WERI-Rb-1 (cell line): ENCODE data around the gene ALG11.
"Not testable (repeated sequence)": the region's sequence is repeated elsewhere in the genome, so short reads cannot be mapped to it uniquely, and the experiment has no call there.

Source experiments
- DNase-seq: peaks from one replicate; pipeline ENCODE4 v3.0.0-alpha.2; 2020
- H3K27ac ChIP-seq: fragments of 250-450 bp; sonication (Bioruptor Pico); 2 replicates; pipeline ENCODE4 v1.5.1; 2020; ENCODE audit warnings: mild to moderate bottlenecking, moderate library complexity
- H3K27me3 ChIP-seq: fragments of 250-450 bp; sonication (Bioruptor Pico); 2 replicates; pipeline ENCODE4 v1.5.1; 2021; ENCODE audit warnings: mild to moderate bottlenecking, low read depth, moderate library complexity; ENCODE audit not compliant: insufficient read depth, severe bottlenecking
- H3K36me3 ChIP-seq: fragments of 250-450 bp; sonication (Bioruptor Pico); 2 replicates; pipeline ENCODE4 v1.5.1; 2020; ENCODE audit warnings: mild to moderate bottlenecking, moderate library complexity
- H3K4me3 ChIP-seq: 2 replicates; pipeline ENCODE4 v1.5.1; 2011; ENCODE audit warnings: low read depth, mild to moderate bottlenecking, control low read depth, low read length
- H3K9me3 ChIP-seq: fragments of 250-450 bp; sonication (Bioruptor Pico); 2 replicates; pipeline ENCODE4 v1.5.1; 2021; ENCODE audit warnings: mild to moderate bottlenecking, moderate library complexity; ENCODE audit not compliant: severe bottlenecking
- CTCF ChIP-seq: IDR thresholded peaks from 2 replicates; pipeline ENCODE4 v1.5.1; 2011; ENCODE audit warnings: low read depth, mild to moderate bottlenecking, control low read depth, inconsistent platforms, low read length

ALG11 gene

GRCh38 chr13:52043675-52044074 lies 31.5 kb downstream of the ALG11 start:
- no peak for DNase-seq
- H3K36me3 ChIP-seq = no peaks in the 10 kb centered on the region
- no peak for TF ChIP-seq CTCF
- H3K27me3 ChIP-seq = no peaks in the 10 kb centered on the region
- H3K9me3 ChIP-seq = no peaks in the 10 kb centered on the region
- H3K4me3 ChIP-seq = no peak overlapping the region
- H3K27ac ChIP-seq = no peak overlapping the region

DNA sequence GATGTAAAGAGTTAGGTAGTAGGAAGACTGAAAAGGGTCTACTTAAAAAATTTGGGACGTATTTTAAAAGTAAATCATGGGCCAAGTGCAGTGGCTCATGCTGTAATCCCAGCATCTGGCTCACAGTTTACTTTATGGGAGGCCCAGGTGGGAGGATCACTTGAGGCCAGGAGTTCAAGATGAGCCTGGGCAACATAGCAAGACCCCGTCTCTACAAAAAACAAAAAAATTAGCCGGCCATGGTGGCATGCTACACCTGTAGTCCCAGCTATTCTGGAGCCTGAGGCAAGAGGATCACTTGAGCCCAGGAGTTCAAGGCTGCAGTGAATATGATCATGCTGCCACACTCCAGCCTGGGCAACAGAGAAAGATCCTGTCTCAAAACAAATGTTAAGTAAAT lies 35.3 kb downstream of the ALG11 start:
- H3K27me3 ChIP-seq = no peaks in the 10 kb centered on the region
- TF ChIP-seq CTCF = no peak
- DNase-seq = no peak
- H3K36me3 ChIP-seq = no peaks in the 10 kb centered on the region
- H3K9me3 ChIP-seq = no peaks in the 10 kb centered on the region
- H3K27ac ChIP-seq = no peak overlapping the region
- H3K4me3 ChIP-seq = no peak overlapping the region

DNA sequence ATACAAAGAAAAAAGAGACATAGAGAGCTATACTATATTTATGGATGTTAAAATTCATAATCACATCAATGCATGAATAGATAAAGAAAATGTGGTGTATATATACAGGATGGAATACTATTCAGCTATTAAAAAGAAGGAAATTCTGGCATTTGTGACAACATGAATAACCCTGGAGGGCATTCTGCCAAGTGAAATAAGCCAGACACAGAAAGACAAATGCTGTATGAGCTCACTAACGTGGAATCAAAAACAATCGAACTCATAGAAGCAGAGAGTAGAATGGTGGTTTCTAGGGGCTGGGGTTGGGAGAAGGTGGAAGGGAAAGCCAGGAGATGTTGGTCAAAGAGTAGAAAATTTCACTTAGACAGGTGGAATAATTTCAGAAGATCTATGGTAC lies 36.3 kb downstream of the ALG11 start:
- no peaks in the 10 kb centered on the region for H3K9me3 ChIP-seq
- no peak for DNase-seq
- no peaks in the 10 kb centered on the region for H3K27me3 ChIP-seq
- H3K27ac ChIP-seq = no peak overlapping the region
- no peaks in the 10 kb centered on the region for H3K36me3 ChIP-seq
- H3K4me3 ChIP-seq = no peak overlapping the region
- TF ChIP-seq CTCF = no peak

- no peak for DNase-seq
- H3K36me3 ChIP-seq = no peaks in the 10 kb centered on the region
- no peak for TF ChIP-seq CTCF
- H3K9me3 ChIP-seq = no peaks in the 10 kb centered on the region
- H3K27me3 ChIP-seq = no peaks in the 10 kb centered on the region
- H3K4me3 ChIP-seq = no peak overlapping the region
- H3K27ac ChIP-seq = no peak overlapping the region
These were observed 39.2 kb downstream of the ALG11 start for GRCh38 chr13:52051400-52051799.

- Histone ChIP-seq H3K27ac (no peak overlapping the region), H3K9me3 (no peaks in the 10 kb centered on the region), H3K4me3 (no peak overlapping the region), H3K27me3 (no peaks in the 10 kb centered on the region), H3K36me3 (no peaks in the 10 kb centered on the region)
- DNase-seq = no peak
- TF ChIP-seq CTCF = no peak
These were observed 41.3 kb downstream of the ALG11 start for GRCh38 chr13:52053460-52053859.

- H3K27ac ChIP-seq, H3K4me3 ChIP-seq, H3K36me3 ChIP-seq, H3K27me3 ChIP-seq, DNase-seq, H3K9me3 ChIP-seq: not testable (repeated sequence)
These were observed 48.9 kb downstream of the ALG11 start for GRCh38 chr13:52061064-52061463.
